Tibial nerve (tissue), 4 donors: Measurements from ENCODE around the gene SLC16A2. TPM values are rescaled to one million over a fixed set of nuclear protein-coding genes. Genes with fewer than 3 reads are reported as not detected.

ENCODE experiments used
- DNase-seq, 2 donors: peaks; one replicate each; pipeline ENCODE4 v3.0.0-alpha.2; 2019; ENCODE audit warnings: low spot score in 2 of 2
- H3K27ac ChIP-seq, 4 donors: fragments of 200-600 bp; sonication (generic) in 3 of 4; one replicate each; pipeline ENCODE4 v1.5.1; 2017 to 2019; ENCODE audit warnings: mild to moderate bottlenecking in 1 of 4
- H3K27me3 ChIP-seq, 2 donors: fragments of 200-600 bp; sonication (generic) in 1 of 2; one replicate each; pipeline versions ENCODE4 v1.5.1 to v1.6.0; 2017 to 2019
- H3K36me3 ChIP-seq, 3 donors: fragments of 200-600 bp; sonication (generic); one replicate each; pipeline ENCODE4 v1.5.1; 2018 to 2019
- H3K4me1 ChIP-seq, 4 donors: fragments of 200-600 bp; sonication (generic) in 3 of 4; one replicate each; pipeline ENCODE4 v1.5.1; 2017 to 2019
- H3K4me3 ChIP-seq, 4 donors: fragments of 200-600 bp; sonication (generic) in 3 of 4; one replicate each; pipeline ENCODE4 v1.5.1; 2017 to 2019; ENCODE audit warnings: mild to moderate bottlenecking in 1 of 4, moderate library complexity in 1 of 4
- H3K9me3 ChIP-seq, 4 donors: fragments of 200-600 bp; sonication (generic) in 3 of 4; one replicate each; pipeline ENCODE4 v1.5.1; 2017 to 2019
- EP300 ChIP-seq, 2 donors: sonication (generic); formaldehyde crosslinking; IDR thresholded peaks; one replicate each; pipeline ENCODE4 v1.6.1; 2017; ENCODE audit warnings: antibody characterized with exemption in 2 of 2, mild to moderate bottlenecking in 1 of 2
- POLR2A ChIP-seq, 2 donors: fragments of 450-650 bp; IDR thresholded peaks; one replicate each; pipeline ENCODE4 v1.6.1; 2017; ENCODE audit warnings: antibody characterized with exemption in 2 of 2, mild to moderate bottlenecking in 2 of 2, moderate library complexity in 2 of 2
- WGBS, 2 donors: methylation state at CpG; one replicate each; pipeline ENCODE4 v1.1.5; 2018; 5-methylcytosine and 5-hydroxymethylcytosine counted together
- total RNA-seq, 4 donors: library from RNA; depleted of rRNA; stranded (reverse); fragments of >200 nt; gene quantifications; one replicate each; pipeline ENCODE4 v1.1.0, GENCODE V29; 2016
- TF ChIP-seq, protein P1 (sequence below), 5 experiments: fragments of 200-600 bp in 3 of 5; fragments of 450-650 bp in 2 of 5; sonication (generic) in 3 of 5; IDR thresholded peaks; one replicate each; pipeline ENCODE4 v1.5.1; 2016 to 2019; ENCODE audit warnings: antibody characterized with exemption in 5 of 5, mild to moderate bottlenecking in 3 of 5, moderate library complexity in 2 of 5

The SLC16A2 gene
- total RNA-seq, 4 donors from 2014 or later = 9.2 to 13.3 (median 10.8) TPM

DNA sequence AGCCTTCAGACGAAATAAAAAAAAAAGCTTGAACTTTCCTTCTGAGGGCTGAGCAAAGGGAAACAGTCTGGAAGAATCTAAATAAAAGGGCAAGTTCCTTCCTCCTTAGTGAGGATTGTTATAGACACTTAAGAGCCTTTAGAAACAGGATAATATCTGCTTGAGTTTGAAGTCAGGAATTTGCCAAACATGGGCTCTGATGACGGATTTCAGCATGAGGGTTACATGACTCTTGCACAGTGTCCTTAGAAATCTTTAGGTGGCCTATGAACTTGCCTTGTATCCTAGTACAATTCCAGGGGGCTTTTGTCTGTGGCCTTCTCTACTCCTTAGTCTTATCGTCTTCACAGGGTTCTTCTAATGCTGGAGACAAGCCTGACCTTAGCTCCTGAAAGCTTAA, 99.0 kb downstream of the SLC16A2 start:
- Histone ChIP-seq H3K9me3 (no peaks in the 10 kb centered on the region), H3K36me3 (no peaks in the 10 kb centered on the region), H3K27ac (no peak overlapping the region), H3K27me3 (no peaks in the 10 kb centered on the region), H3K4me3 (no peak overlapping the region), H3K4me1 (no peaks in the 10 kb centered on the region)
- TF ChIP-seq POLR2A (IDR thresholded peaks at IDR 0.05) = no peak
- TF ChIP-seq EP300 (IDR thresholded peaks at IDR 0.05) = no peak
- TF ChIP-seq, protein P1, sequence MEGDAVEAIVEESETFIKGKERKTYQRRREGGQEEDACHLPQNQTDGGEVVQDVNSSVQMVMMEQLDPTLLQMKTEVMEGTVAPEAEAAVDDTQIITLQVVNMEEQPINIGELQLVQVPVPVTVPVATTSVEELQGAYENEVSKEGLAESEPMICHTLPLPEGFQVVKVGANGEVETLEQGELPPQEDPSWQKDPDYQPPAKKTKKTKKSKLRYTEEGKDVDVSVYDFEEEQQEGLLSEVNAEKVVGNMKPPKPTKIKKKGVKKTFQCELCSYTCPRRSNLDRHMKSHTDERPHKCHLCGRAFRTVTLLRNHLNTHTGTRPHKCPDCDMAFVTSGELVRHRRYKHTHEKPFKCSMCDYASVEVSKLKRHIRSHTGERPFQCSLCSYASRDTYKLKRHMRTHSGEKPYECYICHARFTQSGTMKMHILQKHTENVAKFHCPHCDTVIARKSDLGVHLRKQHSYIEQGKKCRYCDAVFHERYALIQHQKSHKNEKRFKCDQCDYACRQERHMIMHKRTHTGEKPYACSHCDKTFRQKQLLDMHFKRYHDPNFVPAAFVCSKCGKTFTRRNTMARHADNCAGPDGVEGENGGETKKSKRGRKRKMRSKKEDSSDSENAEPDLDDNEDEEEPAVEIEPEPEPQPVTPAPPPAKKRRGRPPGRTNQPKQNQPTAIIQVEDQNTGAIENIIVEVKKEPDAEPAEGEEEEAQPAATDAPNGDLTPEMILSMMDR (IDR thresholded peaks at IDR 0.05) = no peak
- DNase-seq = no peak
- 50 to 58% methylated on average over 3 of the region's 3 CpGs for WGBS, 2 donors

DNA sequence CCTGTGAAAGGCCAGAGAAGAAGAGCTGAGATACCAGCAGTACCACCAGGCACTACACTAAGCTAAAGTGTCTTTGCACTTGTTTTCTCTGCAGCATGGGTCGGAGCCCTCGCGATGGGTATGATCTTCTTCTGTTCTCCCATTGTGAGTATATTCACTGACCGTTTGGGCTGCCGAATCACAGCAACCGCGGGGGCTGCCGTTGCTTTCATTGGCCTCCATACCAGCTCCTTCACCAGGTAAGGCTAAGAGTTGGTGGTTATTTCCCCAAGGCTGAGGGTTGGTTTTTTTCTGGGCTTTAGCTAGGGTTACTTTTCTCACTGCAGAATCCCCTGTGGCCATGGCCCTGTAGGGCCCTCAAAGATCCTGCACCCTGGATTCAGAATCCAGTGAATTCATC, 99.6 kb downstream of the SLC16A2 start:
- TF ChIP-seq POLR2A (IDR thresholded peaks at IDR 0.05) (no peak), EP300 (IDR thresholded peaks at IDR 0.05) (no peak)
- TF ChIP-seq, protein P1 (IDR thresholded peaks at IDR 0.05) = no peak
- no peaks in the 10 kb centered on the region for H3K9me3 ChIP-seq
- no peaks in the 10 kb centered on the region for H3K4me1 ChIP-seq
- no peak overlapping the region for H3K4me3 ChIP-seq
- H3K36me3 ChIP-seq = no peaks in the 10 kb centered on the region
- WGBS, 2 donors = 92% methylated on average over 8 of the region's 8 CpGs; no CpG with 5 or more reads in 1 of the 2 donors
- DNase-seq = no peak
- no peak overlapping the region for H3K27ac ChIP-seq
- H3K27me3 ChIP-seq = no peaks in the 10 kb centered on the region

DNA sequence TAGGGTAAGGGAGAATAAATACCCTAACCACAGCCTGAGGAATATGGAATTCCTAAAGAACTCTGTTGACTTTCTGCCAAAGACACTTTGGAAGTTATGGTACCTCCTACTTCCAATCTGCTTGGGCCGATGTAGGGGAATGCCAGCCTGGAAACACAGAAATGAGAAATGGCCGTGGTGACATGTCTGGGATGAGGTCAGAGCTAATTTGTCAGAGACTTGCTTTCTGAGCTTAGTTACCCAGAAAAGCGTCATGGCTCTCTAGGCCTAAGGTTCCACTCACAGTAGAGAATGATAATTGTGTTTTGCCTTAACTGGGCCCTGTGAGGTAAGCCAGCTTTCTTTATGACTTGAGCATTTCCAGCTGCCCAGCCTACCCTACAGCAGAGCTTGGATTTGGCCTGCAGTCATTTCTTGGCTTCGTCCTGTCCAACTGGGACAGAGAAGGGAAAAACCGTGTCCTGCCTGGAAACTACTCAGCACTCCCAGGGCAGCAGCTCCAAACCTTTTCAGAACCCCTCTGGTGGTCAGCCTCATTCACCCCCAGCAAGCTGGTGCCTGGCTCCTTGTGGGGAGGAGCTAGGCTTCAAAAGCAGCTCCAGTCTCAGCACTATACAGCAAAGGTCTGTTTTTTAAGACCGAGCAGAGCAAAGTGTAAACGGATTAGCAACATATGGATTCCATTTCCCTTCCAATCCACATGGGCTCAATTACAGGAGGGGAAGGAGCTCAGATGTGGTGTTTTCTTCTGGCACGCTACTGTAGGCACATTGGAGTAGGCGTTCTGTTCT, 100.9 kb downstream of the SLC16A2 start:
- no peaks in the 10 kb centered on the region for H3K36me3 ChIP-seq
- no peaks in the 10 kb centered on the region for H3K27me3 ChIP-seq
- no peak overlapping the region for H3K4me3 ChIP-seq
- no peak overlapping the region for H3K27ac ChIP-seq
- TF ChIP-seq POLR2A (IDR thresholded peaks at IDR 0.05) = no peak
- TF ChIP-seq EP300 (IDR thresholded peaks at IDR 0.05) = no peak
- TF ChIP-seq, protein P1 (IDR thresholded peaks at IDR 0.05) = no peak
- H3K9me3 ChIP-seq = no peaks in the 10 kb centered on the region
- no peak for DNase-seq
- 60 to 75% methylated on average over 8 to 9 of the region's 9 CpGs for WGBS, 2 donors
- no peaks in the 10 kb centered on the region for H3K4me1 ChIP-seq

DNA sequence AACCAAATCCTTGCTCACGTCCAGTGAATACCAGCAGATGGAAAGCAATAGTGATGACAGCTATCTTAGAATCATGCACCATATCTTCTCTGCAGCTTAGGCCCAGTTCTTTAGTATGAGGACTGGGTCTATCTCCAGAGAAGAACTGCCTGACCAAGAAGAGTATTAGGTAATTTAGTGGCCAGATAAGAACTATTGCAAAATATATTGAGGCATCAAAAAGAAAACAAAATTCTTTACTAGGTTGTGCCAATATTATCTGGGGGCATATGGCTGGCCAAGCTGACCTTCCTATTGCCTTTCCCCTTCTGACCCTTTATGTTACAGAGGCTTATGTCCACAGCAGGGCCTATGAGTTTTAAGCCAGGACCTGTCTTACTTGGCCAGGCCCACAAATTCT, 101.9 kb downstream of the SLC16A2 start:
- no peak for DNase-seq
- H3K36me3 ChIP-seq = no peaks in the 10 kb centered on the region
- TF ChIP-seq POLR2A (IDR thresholded peaks at IDR 0.05) (no peak), EP300 (IDR thresholded peaks at IDR 0.05) (no peak)
- TF ChIP-seq, protein P1 (IDR thresholded peaks at IDR 0.05) = no peak
- H3K27me3 ChIP-seq = no peaks in the 10 kb centered on the region
- no peaks in the 10 kb centered on the region for H3K9me3 ChIP-seq
- no peaks in the 10 kb centered on the region for H3K4me1 ChIP-seq
- H3K4me3 ChIP-seq = no peak overlapping the region
- no peak overlapping the region for H3K27ac ChIP-seq
- 65 to 67% methylated on average over 1 of the region's 1 CpG for WGBS, 2 donors

DNA sequence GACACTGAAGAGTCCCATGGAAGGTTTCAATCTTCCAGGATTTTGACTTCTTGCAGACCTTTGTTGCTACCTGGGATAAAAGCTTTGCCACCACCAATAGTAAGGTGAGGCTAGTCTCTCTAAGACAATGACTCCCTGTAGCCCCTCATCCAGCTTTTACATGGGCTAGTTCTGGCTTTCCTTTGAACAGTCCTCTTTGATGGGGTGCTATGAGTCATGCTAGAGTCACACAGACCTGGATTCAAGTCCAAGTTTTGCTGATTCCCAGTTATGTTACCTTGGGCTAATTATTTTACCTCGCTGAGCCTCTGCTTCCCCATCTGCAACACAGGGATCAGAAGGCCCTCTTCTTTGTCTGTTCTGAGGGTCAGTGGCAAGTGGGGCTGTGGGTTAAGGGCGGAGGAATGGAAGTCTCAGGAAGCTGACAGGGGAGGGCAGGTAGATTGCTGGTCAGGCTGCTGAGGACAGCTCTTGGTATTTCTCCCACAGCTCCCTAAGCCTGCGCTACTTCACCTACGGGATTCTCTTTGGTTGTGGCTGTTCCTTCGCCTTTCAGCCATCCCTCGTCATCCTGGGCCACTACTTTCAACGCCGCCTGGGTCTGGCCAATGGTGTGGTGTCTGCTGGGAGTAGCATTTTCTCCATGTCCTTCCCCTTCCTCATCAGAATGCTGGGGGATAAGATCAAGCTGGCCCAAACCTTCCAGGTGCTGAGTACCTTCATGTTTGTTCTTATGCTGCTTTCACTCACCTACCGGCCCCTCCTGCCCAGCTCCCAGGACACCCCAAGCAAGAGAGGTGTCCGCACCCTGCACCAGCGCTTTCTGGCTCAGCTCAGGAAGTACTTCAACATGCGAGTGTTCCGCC, 102.8 kb downstream of the SLC16A2 start:
- TF ChIP-seq EP300 (IDR thresholded peaks at IDR 0.05) = no peak
- TF ChIP-seq POLR2A (IDR thresholded peaks at IDR 0.05) = no peak
- TF ChIP-seq, protein P1 (IDR thresholded peaks at IDR 0.05) = no peak

More for the DNA sequence above, 102.8 kb downstream of the SLC16A2 start:
- no peaks in the 10 kb centered on the region for H3K36me3 ChIP-seq
- H3K27me3 ChIP-seq = no peaks in the 10 kb centered on the region
- no peaks in the 10 kb centered on the region for H3K4me1 ChIP-seq
- no peak overlapping the region for H3K27ac ChIP-seq
- DNase-seq = no peak
- 89 to 96% methylated on average over 13 of the region's 13 CpGs for WGBS, 2 donors
- no peaks in the 10 kb centered on the region for H3K9me3 ChIP-seq
- H3K4me3 ChIP-seq = no peak overlapping the region
